ENCODE results near the gene PCDHGB4. TPM values are rescaled to one million over a fixed set of nuclear protein-coding genes. Genes with fewer than 3 reads are reported as not detected.

Gene PCDHGB4
- total and polyA plus RNA-seq, 10 of the 15 experiments (the other 5 are each of a cell fraction or from before 2014, with no cell fraction given) = 0.02 to 0.20 (median 0.04) TPM; not detected in 4

DNA sequence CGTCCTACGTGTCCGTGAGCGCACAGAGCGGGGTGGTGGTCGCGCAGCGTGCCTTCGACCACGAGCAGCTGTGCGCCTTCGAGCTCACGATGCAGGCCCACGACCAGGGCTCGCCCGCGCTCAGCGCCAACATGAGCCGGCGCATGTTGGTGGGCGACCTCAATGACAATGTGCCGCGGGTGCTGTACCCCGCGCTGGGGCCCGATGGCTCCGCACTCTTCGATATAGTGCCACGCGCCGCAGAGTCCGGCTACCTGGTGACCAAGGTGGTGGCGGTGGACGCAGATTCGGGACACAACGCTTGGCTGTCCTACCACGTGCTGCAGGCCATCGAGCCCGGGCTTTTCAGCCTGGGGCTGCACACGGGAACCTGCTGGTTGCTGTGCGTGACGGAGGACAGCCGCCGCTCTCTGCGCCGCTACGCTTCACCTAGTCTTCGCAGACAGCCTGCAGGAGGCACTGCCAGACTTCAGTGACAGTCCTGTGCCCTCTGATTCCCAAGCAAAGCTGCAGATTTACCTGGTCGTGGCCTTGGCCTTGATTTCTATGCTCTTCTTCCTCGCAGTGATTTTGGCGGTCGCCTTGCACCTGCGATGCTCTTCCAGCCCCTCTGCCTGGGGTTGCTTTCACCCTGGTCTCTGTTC, 40.4 kb downstream of the PCDHGB4 start:
- no TSS peak for BruUV-seq (replicated peaks)
- in situ Hi-C loops (cut with MboI) = no loop called here
- 97% methylated on average over 52 of the region's 53 CpGs for WGBS (ENCODE audit: insufficient coverage, insufficient replicate concordance, low lambda C conversion rate, missing lambda C conversion rate)

More for the DNA sequence above, 40.4 kb downstream of the PCDHGB4 start:
- Histone ChIP-seq H3K27ac (ENCODE audit: control insufficient read depth, insufficient read depth) (no peak overlapping the region), H3K4me3 (no peak overlapping the region), H2AFZ (ENCODE audit: control insufficient read depth, low read depth, low read length) (no peak overlapping the region), H3K79me2 (ENCODE audit: control insufficient read depth, insufficient read depth, low read length) (no peaks in the 10 kb centered on the region), H3K36me3 (ENCODE audit: control insufficient read depth in 2 of 2, insufficient read depth in 2 of 2, low read length in 1 of 2) (no peaks in the 10 kb centered on the region), H3K27me3 (replicated peaks in 1 of 2; ENCODE audit: control insufficient read depth in 2 of 2, insufficient read depth in 2 of 2, low read length in 1 of 2) (no peaks in the 10 kb centered on the region; a peak in 1 of 4 replicates), H3K4me2 (ENCODE audit: control insufficient read depth, insufficient read depth) (no peak overlapping the region), H4K20me1 (ENCODE audit: control insufficient read depth, insufficient read depth) (no peaks in the 10 kb centered on the region), H3K9ac (ENCODE audit: control insufficient read depth, insufficient read depth, low read length) (no peak overlapping the region), H3K9me3 (replicated peaks; ENCODE audit: control insufficient read depth, insufficient read depth, low read length) (peaks cover 23% of the 10 kb centered on the region; the same call in 2 of the 3 replicates), H3K4me1 (ENCODE audit: control insufficient read depth, insufficient read depth, low read length) (no peaks in the 10 kb centered on the region; the same call in 1 of the 2 replicates)
- TF ChIP-seq EZH2 (IDR thresholded peaks at IDR 0.05; ENCODE audit: borderline replicate concordance, control insufficient read depth, low read depth, low read length) = no peak
- TF ChIP-seq ZNF384 (IDR thresholded peaks at IDR 0.05; ENCODE audit: borderline replicate concordance, low read depth, low read length) = no peak
- TF ChIP-seq SIN3A (IDR thresholded peaks at IDR 0.05; ENCODE audit: low read depth, low read length) = no peak
- TF ChIP-seq, protein P1, sequence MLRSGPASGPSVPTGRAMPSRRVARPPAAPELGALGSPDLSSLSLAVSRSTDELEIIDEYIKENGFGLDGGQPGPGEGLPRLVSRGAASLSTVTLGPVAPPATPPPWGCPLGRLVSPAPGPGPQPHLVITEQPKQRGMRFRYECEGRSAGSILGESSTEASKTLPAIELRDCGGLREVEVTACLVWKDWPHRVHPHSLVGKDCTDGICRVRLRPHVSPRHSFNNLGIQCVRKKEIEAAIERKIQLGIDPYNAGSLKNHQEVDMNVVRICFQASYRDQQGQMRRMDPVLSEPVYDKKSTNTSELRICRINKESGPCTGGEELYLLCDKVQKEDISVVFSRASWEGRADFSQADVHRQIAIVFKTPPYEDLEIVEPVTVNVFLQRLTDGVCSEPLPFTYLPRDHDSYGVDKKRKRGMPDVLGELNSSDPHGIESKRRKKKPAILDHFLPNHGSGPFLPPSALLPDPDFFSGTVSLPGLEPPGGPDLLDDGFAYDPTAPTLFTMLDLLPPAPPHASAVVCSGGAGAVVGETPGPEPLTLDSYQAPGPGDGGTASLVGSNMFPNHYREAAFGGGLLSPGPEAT (IDR thresholded peaks at IDR 0.05; ENCODE audit: low read depth) = no peak
- TF ChIP-seq CHD2 (IDR thresholded peaks at IDR 0.05; ENCODE audit: borderline replicate concordance, low read depth, low read length) = no peak
- TF ChIP-seq CBFB (IDR thresholded peaks at IDR 0.05; ENCODE audit: low read depth) = no peak
- no peak for TF ChIP-seq PBX3 (IDR thresholded peaks at IDR 0.05; ENCODE audit: insufficient replicate concordance, low read depth, low read length)
- TF ChIP-seq SMC3 (IDR thresholded peaks at IDR 0.05; ENCODE audit: borderline replicate concordance, low read length) = no peak
- no peak for TF ChIP-seq IRF4 (IDR thresholded peaks at IDR 0.05; ENCODE audit: low read depth, low read length)
- no peak for TF ChIP-seq CBX5 (IDR thresholded peaks at IDR 0.05; ENCODE audit: low read depth)
- TF ChIP-seq ZNF622 (IDR thresholded peaks at IDR 0.05) = no peak
- TF ChIP-seq NR2C1 (IDR thresholded peaks at IDR 0.05) = no peak
- no peak for TF ChIP-seq ZNF687 (IDR thresholded peaks at IDR 0.05)
- no peak for TF ChIP-seq STAT1 (conservative IDR thresholded peaks at IDR 0.05)
- intact Hi-C loops (cut with micrococcal nuclease; ENCODE audit: unreplicated experiment) = no loop called here
- RAD21 ChIA-PET (ENCODE audit: unreplicated experiment) = no interaction called here
- SMC1A ChIA-PET (ENCODE audit: uncharacterized antibody, unreplicated experiment) = interaction anchor here (0.7 to 1.5 kb wide), 4 partner anchors 10 to 183 kb away, joined by 3 to 4 read pairs (median 3); partner anchors contain the start of genes PCDHB15 and PCDHGB7
- FAIRE-seq (no peak), ATAC-seq (no peak), DNase-seq (ENCODE audit: low read depth, low spot score) (no peak)
- CTCF ChIA-PET = interaction anchor here (1.1 to 4.2 kb wide), 5 partner anchors 15 to 136 kb away, joined by 3 to 61 read pairs (median 3); partner anchors contain the start of genes PCDHGA10 and PCDHGC3
- POLR2A ChIA-PET = no interaction called here

All from GM12878 (cell line).